Tibial nerve (tissue), 4 donors: ENCODE data around the gene EFCAB5.
"Not testable (repeated sequence)": the region's sequence is repeated elsewhere in the genome, so short reads cannot be mapped to it uniquely, and the experiment has no call there.

Source experiments
- CTCF ChIP-seq, 5 experiments: fragments of 200-600 bp in 3 of 5; fragments of 450-650 bp in 2 of 5; sonication (generic) in 3 of 5; IDR thresholded peaks; one replicate each; pipeline ENCODE4 v1.5.1; 2016 to 2019; ENCODE audit warnings: antibody characterized with exemption in 5 of 5, mild to moderate bottlenecking in 3 of 5, moderate library complexity in 2 of 5
- EP300 ChIP-seq, 2 donors: sonication (generic); formaldehyde crosslinking; IDR thresholded peaks; one replicate each; pipeline ENCODE4 v1.6.1; 2017; ENCODE audit warnings: antibody characterized with exemption in 2 of 2, mild to moderate bottlenecking in 1 of 2
- POLR2A ChIP-seq, 2 donors: fragments of 450-650 bp; IDR thresholded peaks; one replicate each; pipeline ENCODE4 v1.6.1; 2017; ENCODE audit warnings: antibody characterized with exemption in 2 of 2, mild to moderate bottlenecking in 2 of 2, moderate library complexity in 2 of 2

GRCh38 chr17:29897136-29897535, 44.3 kb upstream of the EFCAB5 start:
- TF ChIP-seq CTCF, POLR2A, EP300 (IDR thresholded peaks at IDR 0.05): not testable (repeated sequence)
